Gastroesophageal sphincter (tissue), 4 donors: Measurements from ENCODE around the gene GRAMD4. TPM values are rescaled to one million over a fixed set of nuclear protein-coding genes. Genes with fewer than 3 reads are reported as not detected.

Source experiments
- ATAC-seq: fragments of 150-250 bp; one replicate; pipeline ENCODE4 v1.9.1; 2016; ENCODE audit warnings: mild to moderate bottlenecking, moderate library complexity
- H3K27ac ChIP-seq, 4 donors: fragments of 200-600 bp; sonication (generic) in 3 of 4; 1 replicate in 3 of 4; 2 replicates in 1 of 4; pipeline ENCODE4 v1.5.1; 2016 to 2019
- H3K27me3 ChIP-seq: fragments of 200-600 bp; sonication (generic); one replicate; pipeline ENCODE4 v1.5.1; 2019
- H3K36me3 ChIP-seq, 2 donors: fragments of 200-600 bp; sonication (generic); one replicate each; pipeline ENCODE4 v1.5.1; 2019; ENCODE audit warnings: control low read depth in 1 of 2
- H3K4me1 ChIP-seq, 3 donors: fragments of 200-600 bp; sonication (generic); 1 replicate in 2 of 3; 2 replicates in 1 of 3; pipeline ENCODE4 v1.5.1; 2016 to 2019; ENCODE audit warnings: control low read depth in 2 of 3
- H3K4me3 ChIP-seq, 2 donors: fragments of 200-600 bp; sonication (generic); one replicate each; pipeline ENCODE4 v1.5.1; 2019; ENCODE audit warnings: mild to moderate bottlenecking in 1 of 2, moderate library complexity in 1 of 2
- H3K9me3 ChIP-seq, 3 donors: fragments of 200-600 bp; sonication (generic); one replicate each; pipeline ENCODE4 v1.5.1; 2017 to 2019; ENCODE audit warnings: control low read depth in 2 of 3
- CTCF ChIP-seq, 4 experiments: fragments of 200-600 bp in 2 of 4; fragments of 450-650 bp in 2 of 4; sonication (generic) in 1 of 4; IDR thresholded peaks; one replicate each; pipeline ENCODE4 v1.5.1; 2017 to 2019; ENCODE audit warnings: antibody characterized with exemption in 4 of 4, mild to moderate bottlenecking in 2 of 4, moderate library complexity in 2 of 4
- EP300 ChIP-seq: sonication (generic); formaldehyde crosslinking; IDR thresholded peaks from one replicate; pipeline ENCODE4 v1.6.1; 2017; ENCODE audit warnings: antibody characterized with exemption, mild to moderate bottlenecking
- POLR2A ChIP-seq, 2 donors: fragments of 450-650 bp; IDR thresholded peaks; one replicate each; pipeline ENCODE4 v1.6.1; 2017; ENCODE audit warnings: antibody characterized with exemption in 2 of 2, mild to moderate bottlenecking in 2 of 2, moderate library complexity in 1 of 2
- POLR2AphosphoS5 ChIP-seq: sonication (generic); formaldehyde crosslinking; IDR thresholded peaks from one replicate; pipeline ENCODE4 v1.6.1; 2017; ENCODE audit warnings: antibody characterized with exemption
- WGBS, 2 donors: methylation state at CpG; one replicate each; pipeline ENCODE4 v1.1.5; 2018; ENCODE audit warnings: low coverage in 1 of 2; 5-methylcytosine and 5-hydroxymethylcytosine counted together
- total RNA-seq, 4 donors: library from RNA; depleted of rRNA; stranded (reverse); fragments of >200 nt; gene quantifications; one replicate each; pipeline ENCODE4 v1.1.0, GENCODE V29; 2016

The GRAMD4 gene
- total RNA-seq, 4 donors from 2014 or later = 10.8 to 53.3 (median 33.2) TPM

- peaks cover 0 to 6% of the 10 kb centered on the region in 2 donors for H3K36me3 ChIP-seq
- H3K4me1 ChIP-seq = no peaks in the 10 kb centered on the region
- no peak for TF ChIP-seq CTCF (IDR thresholded peaks at IDR 0.05)
- no peak for TF ChIP-seq POLR2A (IDR thresholded peaks at IDR 0.05)
- TF ChIP-seq EP300 = no peak
- TF ChIP-seq POLR2AphosphoS5 = no peak
- no peak for ATAC-seq
- H3K27ac ChIP-seq = no peak overlapping the region
- H3K4me3 ChIP-seq = no peak overlapping the region
- 81 to 90% methylated on average over 2 to 4 of the region's 9 CpGs for WGBS, 2 donors
- no peaks in the 10 kb centered on the region for H3K27me3 ChIP-seq
- no peaks in the 10 kb centered on the region for H3K9me3 ChIP-seq
These were observed 13.3 kb upstream of the GRAMD4 start for GRCh38 chr22:46606886-46607285.

- H3K27me3 ChIP-seq = no peaks in the 10 kb centered on the region
- H3K36me3 ChIP-seq = peaks cover 0 to 6% of the 10 kb centered on the region in 2 donors
- H3K4me3 ChIP-seq = no peak overlapping the region
- ATAC-seq = no peak
- H3K4me1 ChIP-seq = peaks cover 0 to 6% (median 3%) of the 10 kb centered on the region in 3 donors
- 88 to 92% methylated on average over 9 to 14 of the region's 27 CpGs for WGBS, 2 donors
- H3K27ac ChIP-seq = no peak overlapping the region
- no peaks in the 10 kb centered on the region for H3K9me3 ChIP-seq
- TF ChIP-seq POLR2A (IDR thresholded peaks at IDR 0.05) = no peak
- TF ChIP-seq CTCF (IDR thresholded peaks at IDR 0.05) = no peak
- TF ChIP-seq EP300 = no peak
- no peak for TF ChIP-seq POLR2AphosphoS5
These were observed 12.6 kb upstream of the GRAMD4 start for GRCh38 chr22:46607483-46608114.

GRCh38 chr22:46609175-46609690 lies 11.0 kb upstream of the GRAMD4 start:
- Histone ChIP-seq H3K4me3 (no peak overlapping the region), H3K27me3 (no peaks in the 10 kb centered on the region), H3K27ac (no peak overlapping the region), H3K36me3 (peaks cover 0 to 6% of the 10 kb centered on the region in 2 donors), H3K9me3 (no peaks in the 10 kb centered on the region), H3K4me1 (peaks cover 0 to 22% (median 7%) of the 10 kb centered on the region in 3 donors)
- WGBS, 2 donors = 90% methylated on average over 10 of the region's 17 CpGs; no CpG with 5 or more reads in 1 of the 2 donors
- ATAC-seq = no peak
- TF ChIP-seq EP300 = no peak
- TF ChIP-seq CTCF (IDR thresholded peaks at IDR 0.05) = no peak
- no peak for TF ChIP-seq POLR2AphosphoS5
- TF ChIP-seq POLR2A (IDR thresholded peaks at IDR 0.05) = no peak

GRCh38 chr22:46609724-46610201 lies 10.4 kb upstream of the GRAMD4 start:
- H3K4me1 ChIP-seq = peaks cover 0 to 28% (median 7%) of the 10 kb centered on the region in 3 donors
- H3K27ac ChIP-seq = no peak overlapping the region
- no peak overlapping the region for H3K4me3 ChIP-seq
- no peak for TF ChIP-seq POLR2A (IDR thresholded peaks at IDR 0.05)
- TF ChIP-seq POLR2AphosphoS5 = no peak
- TF ChIP-seq EP300 = no peak
- TF ChIP-seq CTCF (IDR thresholded peaks at IDR 0.05) = no peak
- H3K27me3 ChIP-seq = no peaks in the 10 kb centered on the region
- no peak for ATAC-seq
- WGBS, 2 donors = no CpG with 5 or more reads among the region's 14 CpGs
- H3K36me3 ChIP-seq = peaks cover 0 to 6% of the 10 kb centered on the region in 2 donors
- no peaks in the 10 kb centered on the region for H3K9me3 ChIP-seq

GRCh38 chr22:46610356-46610755 lies 9.8 kb upstream of the GRAMD4 start:
- H3K4me3 ChIP-seq = no peak overlapping the region
- no peaks in the 10 kb centered on the region for H3K9me3 ChIP-seq
- H3K27me3 ChIP-seq = no peaks in the 10 kb centered on the region
- peaks cover 0 to 6% of the 10 kb centered on the region in 2 donors for H3K36me3 ChIP-seq
- H3K27ac ChIP-seq = no peak overlapping the region
- ATAC-seq = no peak
- H3K4me1 ChIP-seq = peaks cover 0 to 28% (median 7%) of the 10 kb centered on the region in 3 donors
- 91% methylated on average over 3 of the region's 12 CpGs; no CpG with 5 or more reads in 1 of the 2 donors for WGBS, 2 donors
- no peak for TF ChIP-seq EP300
